ENCODE measurements around the gene PAPOLG.

PAPOLG gene

DNA sequence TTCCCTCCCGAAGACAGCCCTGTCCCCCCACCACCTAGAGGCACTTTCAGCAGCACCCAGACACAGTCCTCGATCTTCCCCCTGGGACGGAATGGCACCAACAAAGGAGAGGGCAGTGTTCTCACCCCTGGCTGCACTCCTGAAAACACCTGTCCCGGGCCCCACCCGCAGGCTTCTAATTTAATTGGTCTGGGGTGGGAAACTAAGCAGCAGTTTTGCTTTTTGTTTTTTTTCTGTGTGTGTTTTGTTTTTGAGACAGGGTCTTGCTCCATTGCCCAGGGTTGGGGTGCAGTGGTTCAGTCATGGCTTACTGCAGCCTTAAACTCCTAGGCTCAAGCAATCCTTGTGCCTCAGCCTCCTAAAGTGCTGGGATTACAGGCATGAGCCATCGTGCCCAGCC, 86.9 kb downstream of the PAPOLG start:
- DNase-seq (ENCODE audit: low spot score), result no peak
- in situ Hi-C loops (cut with MboI; ENCODE audit: low sequenced_read_pairs, unreplicated experiment), result no loop called here

GRCh38 chr2:60844105-60844504, 88.0 kb downstream of the PAPOLG start:
- no peak for DNase-seq (ENCODE audit: low spot score)
- TF ChIP-seq, protein P1, sequence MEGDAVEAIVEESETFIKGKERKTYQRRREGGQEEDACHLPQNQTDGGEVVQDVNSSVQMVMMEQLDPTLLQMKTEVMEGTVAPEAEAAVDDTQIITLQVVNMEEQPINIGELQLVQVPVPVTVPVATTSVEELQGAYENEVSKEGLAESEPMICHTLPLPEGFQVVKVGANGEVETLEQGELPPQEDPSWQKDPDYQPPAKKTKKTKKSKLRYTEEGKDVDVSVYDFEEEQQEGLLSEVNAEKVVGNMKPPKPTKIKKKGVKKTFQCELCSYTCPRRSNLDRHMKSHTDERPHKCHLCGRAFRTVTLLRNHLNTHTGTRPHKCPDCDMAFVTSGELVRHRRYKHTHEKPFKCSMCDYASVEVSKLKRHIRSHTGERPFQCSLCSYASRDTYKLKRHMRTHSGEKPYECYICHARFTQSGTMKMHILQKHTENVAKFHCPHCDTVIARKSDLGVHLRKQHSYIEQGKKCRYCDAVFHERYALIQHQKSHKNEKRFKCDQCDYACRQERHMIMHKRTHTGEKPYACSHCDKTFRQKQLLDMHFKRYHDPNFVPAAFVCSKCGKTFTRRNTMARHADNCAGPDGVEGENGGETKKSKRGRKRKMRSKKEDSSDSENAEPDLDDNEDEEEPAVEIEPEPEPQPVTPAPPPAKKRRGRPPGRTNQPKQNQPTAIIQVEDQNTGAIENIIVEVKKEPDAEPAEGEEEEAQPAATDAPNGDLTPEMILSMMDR (IDR thresholded peaks at IDR 0.05; ENCODE audit: borderline replicate concordance, control extremely low read depth, extremely low read depth, insufficient read depth, missing control alignments), result no peak
- in situ Hi-C loops (cut with MboI; ENCODE audit: low sequenced_read_pairs, unreplicated experiment), result no loop called here

More for the DNA sequence above, 86.9 kb downstream of the PAPOLG start:
- TF ChIP-seq, protein P1 (IDR thresholded peaks at IDR 0.05; ENCODE audit: borderline replicate concordance, control extremely low read depth, extremely low read depth, insufficient read depth, missing control alignments), result no peak

DNA sequence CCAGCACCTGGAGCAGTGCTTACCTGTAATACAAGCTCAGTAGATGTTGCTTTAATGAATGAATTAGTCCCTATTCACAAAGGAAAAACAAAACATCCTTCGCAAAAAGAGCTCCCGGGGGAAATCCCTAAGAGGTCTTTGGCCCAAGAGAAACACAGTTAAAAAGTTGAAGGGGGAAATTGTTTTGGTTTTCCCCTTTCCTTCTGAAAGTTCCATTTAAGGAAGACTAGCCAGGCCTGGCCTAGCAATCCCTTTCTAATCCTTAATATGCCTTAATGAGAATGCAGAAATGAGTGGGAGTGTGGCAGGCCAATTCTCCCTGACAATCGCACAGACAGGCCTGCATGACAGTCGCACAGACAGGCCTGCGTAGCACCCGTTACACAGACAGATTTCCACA, 91.8 kb downstream of the PAPOLG start:
- in situ Hi-C loops (cut with MboI; ENCODE audit: low sequenced_read_pairs, unreplicated experiment), result no loop called here
- DNase-seq (ENCODE audit: low spot score), result no peak
- TF ChIP-seq, protein P1 (IDR thresholded peaks at IDR 0.05; ENCODE audit: borderline replicate concordance, control extremely low read depth, extremely low read depth, insufficient read depth, missing control alignments), result no peak

All from GM13976 (cell line).